GM06990 (cell line): ENCODE measurements around the gene ZBTB12.

Source experiments
- DNase-seq: peaks from one replicate; pipeline ENCODE4 v3.0.0-alpha.2; 2011; ENCODE audit not compliant: insufficient read length; ENCODE audit errors: extremely low read depth
- H3K27me3 ChIP-seq: replicated peaks from 2 replicates; pipeline ENCODE4 v1.6.0; 2011; ENCODE audit warnings: low read length; ENCODE audit not compliant: control insufficient read depth, insufficient read depth
- H3K36me3 ChIP-seq: 2 replicates; pipeline ENCODE4 v1.5.1; 2011; ENCODE audit warnings: low read length; ENCODE audit not compliant: control insufficient read depth, insufficient read depth
- H3K4me3 ChIP-seq: replicated peaks from 2 replicates; pipeline ENCODE4 v1.5.1; 2011; ENCODE audit warnings: low read depth, mild to moderate bottlenecking, control low read depth, low read length
- TF ChIP-seq, protein P1 (sequence below): IDR thresholded peaks from 2 replicates; pipeline ENCODE4 v1.5.1; 2011; ENCODE audit warnings: low read length, control low read depth, mild to moderate bottlenecking, inconsistent platforms; ENCODE audit not compliant: insufficient read depth, poor library complexity, severe bottlenecking

The ZBTB12 gene

DNA sequence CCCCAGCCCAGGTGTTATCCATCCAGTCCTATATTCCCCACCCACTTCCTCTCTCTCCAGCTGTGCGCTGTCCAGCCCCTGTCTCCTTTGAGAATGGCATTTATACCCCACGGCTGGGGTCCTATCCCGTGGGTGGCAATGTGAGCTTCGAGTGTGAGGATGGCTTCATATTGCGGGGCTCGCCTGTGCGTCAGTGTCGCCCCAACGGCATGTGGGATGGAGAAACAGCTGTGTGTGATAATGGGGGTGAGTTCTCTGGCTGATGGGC lies 26.7 kb upstream of the ZBTB12 start:
- H3K4me3 ChIP-seq = no peak overlapping the region
- no peaks in the 10 kb centered on the region; the same call in 1 of the 2 replicates for H3K27me3 ChIP-seq
- TF ChIP-seq, protein P1, sequence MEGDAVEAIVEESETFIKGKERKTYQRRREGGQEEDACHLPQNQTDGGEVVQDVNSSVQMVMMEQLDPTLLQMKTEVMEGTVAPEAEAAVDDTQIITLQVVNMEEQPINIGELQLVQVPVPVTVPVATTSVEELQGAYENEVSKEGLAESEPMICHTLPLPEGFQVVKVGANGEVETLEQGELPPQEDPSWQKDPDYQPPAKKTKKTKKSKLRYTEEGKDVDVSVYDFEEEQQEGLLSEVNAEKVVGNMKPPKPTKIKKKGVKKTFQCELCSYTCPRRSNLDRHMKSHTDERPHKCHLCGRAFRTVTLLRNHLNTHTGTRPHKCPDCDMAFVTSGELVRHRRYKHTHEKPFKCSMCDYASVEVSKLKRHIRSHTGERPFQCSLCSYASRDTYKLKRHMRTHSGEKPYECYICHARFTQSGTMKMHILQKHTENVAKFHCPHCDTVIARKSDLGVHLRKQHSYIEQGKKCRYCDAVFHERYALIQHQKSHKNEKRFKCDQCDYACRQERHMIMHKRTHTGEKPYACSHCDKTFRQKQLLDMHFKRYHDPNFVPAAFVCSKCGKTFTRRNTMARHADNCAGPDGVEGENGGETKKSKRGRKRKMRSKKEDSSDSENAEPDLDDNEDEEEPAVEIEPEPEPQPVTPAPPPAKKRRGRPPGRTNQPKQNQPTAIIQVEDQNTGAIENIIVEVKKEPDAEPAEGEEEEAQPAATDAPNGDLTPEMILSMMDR = no peak

DNA sequence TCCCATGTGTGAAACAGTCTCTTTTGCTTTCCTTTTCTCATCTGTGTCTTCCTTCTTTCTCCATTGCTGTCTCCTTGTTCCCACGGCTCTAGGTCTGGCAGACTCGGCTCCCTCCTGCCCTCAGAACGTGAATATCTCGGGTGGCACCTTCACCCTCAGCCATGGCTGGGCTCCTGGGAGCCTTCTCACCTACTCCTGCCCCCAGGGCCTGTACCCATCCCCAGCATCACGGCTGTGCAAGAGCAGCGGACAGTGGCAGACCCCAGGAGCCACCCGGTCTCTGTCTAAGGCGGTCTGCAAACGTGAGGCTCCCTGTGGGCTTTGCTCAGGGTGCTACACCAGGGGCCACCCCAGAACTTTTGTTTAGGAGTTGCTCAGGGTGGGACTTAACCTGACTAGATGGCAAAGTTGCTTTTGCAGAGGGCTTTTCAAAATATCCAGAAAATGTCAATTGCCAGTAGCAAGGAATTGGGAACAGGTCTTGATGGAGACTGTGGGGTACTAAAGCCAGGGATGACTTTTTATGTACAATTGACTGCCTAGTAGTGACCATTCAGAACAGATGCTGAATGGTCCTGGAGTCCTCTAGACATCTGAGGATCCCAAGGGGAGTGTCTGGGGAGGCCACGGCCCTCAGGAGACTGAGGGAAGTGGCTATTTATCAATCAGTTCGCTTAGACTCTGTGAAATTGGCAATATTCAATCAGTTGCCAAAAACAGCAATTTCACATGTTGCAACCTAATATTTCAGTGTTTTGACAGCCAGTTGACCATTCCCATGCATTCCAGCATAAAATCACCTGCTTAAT lies 26.2 kb upstream of the ZBTB12 start:
- TF ChIP-seq, protein P1 = no peak
- Histone ChIP-seq H3K27me3 (no peaks in the 10 kb centered on the region; the same call in 1 of the 2 replicates), H3K4me3 (no peak overlapping the region), H3K36me3 (no peaks in the 10 kb centered on the region)
- DNase-seq = no peak

More for the DNA sequence above, 26.7 kb upstream of the ZBTB12 start:
- H3K36me3 ChIP-seq = no peaks in the 10 kb centered on the region
- DNase-seq = no peak

DNA sequence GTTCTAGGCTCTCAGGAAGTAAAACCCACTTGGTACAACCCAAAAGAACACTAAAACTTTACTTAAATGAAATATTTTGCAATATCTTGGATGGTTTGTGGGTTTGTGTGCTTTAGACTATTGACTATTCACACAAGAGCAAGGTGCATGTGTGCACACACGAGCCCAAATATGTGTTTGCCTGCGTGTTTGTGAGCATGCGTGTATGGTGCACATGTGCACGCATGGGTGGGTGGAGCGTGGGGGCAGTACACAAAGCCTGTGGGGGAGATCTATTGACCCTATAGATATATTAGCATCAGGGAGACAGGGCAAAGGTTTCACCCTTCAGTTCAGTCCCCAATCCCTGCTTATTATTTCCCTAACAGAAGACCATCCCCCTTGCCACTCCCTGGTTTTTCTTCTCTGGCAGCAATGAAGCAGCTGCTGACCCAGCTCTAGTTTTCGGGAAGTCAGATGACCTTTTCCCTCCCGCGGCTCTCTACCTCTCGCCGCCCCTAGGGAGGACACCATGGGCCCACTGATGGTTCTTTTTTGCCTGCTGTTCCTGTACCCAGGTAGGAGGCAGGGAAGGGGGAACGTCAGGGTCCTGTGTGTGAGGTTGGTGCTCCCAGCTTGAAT lies 25.5 kb upstream of the ZBTB12 start, which contains the start of gene C2:
Gene C2, plus strand, starts transcription at position 476 of the 621 bp plus-strand sequence. Its CDS starts 36 bp downstream, at position 512.
- TF ChIP-seq, protein P1 = no peak
- Histone ChIP-seq H3K4me3 (no peak within 1 kb of the TSS), H3K36me3 (no peaks in the 10 kb centered on the region), H3K27me3 (no peaks in the 10 kb centered on the region; the same call in 1 of the 2 replicates)
- no peak for DNase-seq

DNA sequence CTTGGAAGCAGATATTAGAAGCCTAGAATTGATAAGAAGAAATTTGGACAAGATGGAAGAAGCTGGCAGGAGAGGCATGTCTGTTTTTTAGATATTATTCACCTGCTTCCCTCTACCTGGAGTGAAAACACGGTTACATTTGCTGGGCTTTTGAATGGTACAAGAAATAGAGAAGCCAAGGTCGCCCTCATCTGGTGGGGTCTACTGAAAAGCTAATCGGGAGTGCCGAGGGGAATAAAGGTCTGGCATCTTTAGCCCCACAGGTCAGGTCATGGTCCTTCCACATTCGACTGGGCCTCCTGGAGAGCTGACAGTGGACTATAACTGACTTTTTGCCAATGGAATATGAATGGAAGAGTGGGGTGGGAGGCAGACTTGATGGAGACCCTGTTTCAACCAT lies 21.1 kb upstream of the ZBTB12 start:
- no peaks in the 10 kb centered on the region for H3K36me3 ChIP-seq
- no peak for DNase-seq
- H3K27me3 ChIP-seq = no peaks in the 10 kb centered on the region; the same call in 1 of the 2 replicates
- TF ChIP-seq, protein P1 = peak; percentile 41
- H3K4me3 ChIP-seq = no peak overlapping the region

DNA sequence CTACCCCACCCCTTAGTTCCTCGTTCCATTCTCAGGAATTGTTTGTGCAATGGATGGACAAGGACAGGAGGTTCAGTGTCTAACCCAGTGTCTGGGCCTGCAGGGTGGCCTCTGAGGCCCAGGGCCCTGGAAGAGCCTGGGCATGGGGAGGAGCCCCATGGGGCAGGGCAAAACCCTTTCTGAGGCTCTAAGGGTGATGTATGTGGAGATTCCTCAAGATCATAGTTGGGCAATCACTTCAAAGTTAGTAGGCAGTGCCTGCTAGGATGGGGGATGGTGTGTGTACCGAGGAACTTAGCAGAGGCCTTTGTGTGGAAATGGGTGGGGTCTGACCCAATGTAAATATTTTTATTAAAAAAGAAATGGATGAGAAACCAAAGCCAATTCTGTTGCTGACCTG lies 18.9 kb upstream of the ZBTB12 start:
- H3K27me3 ChIP-seq = no peaks in the 10 kb centered on the region
- H3K4me3 ChIP-seq = no peak overlapping the region
- TF ChIP-seq, protein P1 = no peak
- no peaks in the 10 kb centered on the region for H3K36me3 ChIP-seq
- no peak for DNase-seq
